Ureter (tissue), 1 donor: Measurements from ENCODE around the gene PPWD1. TPM values are rescaled to one million over a fixed set of nuclear protein-coding genes. Genes with fewer than 3 reads are reported as not detected.
"Not testable (repeated sequence)": the region's sequence is repeated elsewhere in the genome, so short reads cannot be mapped to it uniquely, and the experiment has no call there.

Source experiments
- DNase-seq: peaks from one replicate; pipeline ENCODE4 v3.0.0-alpha.2; 2020; ENCODE audit warnings: low spot score
- total RNA-seq: library from RNA; stranded (reverse); gene quantifications from one replicate; pipeline ENCODE4 v1.2.4, GENCODE V29; 2023
- donor health status: DM: yes; HTN: yes; CAD: no.

PPWD1 gene
- total RNA-seq: 50.4 TPM

GRCh38 chr5:65562731-65563701, at the start of gene PPWD1, which contains the start of gene CENPK:
Gene PPWD1, plus strand, starts transcription at chr5:65563296. Its CDS starts 15 bp downstream, at chr5:65563311.
Gene CENPK, minus strand, starts transcription at chr5:65563168. Its CDS starts 8,261 bp downstream, at chr5:65554907.
- DNase-seq: peak; percentile 96

- DNase-seq: no peak
These were observed 37.4 kb upstream of the PPWD1 start for GRCh38 chr5:65525726-65526125.

- DNase-seq: no peak
These were observed 32.2 kb upstream of the PPWD1 start for GRCh38 chr5:65530904-65531303.

GRCh38 chr5:65535529-65535987, 27.5 kb upstream of the PPWD1 start:
- no peak for DNase-seq

GRCh38 chr5:65539827-65540226, 23.3 kb upstream of the PPWD1 start:
- no peak for DNase-seq

- no peak for DNase-seq
These were observed 18.6 kb upstream of the PPWD1 start for GRCh38 chr5:65544473-65544872.

- DNase-seq: no peak
These were observed 17.0 kb upstream of the PPWD1 start for GRCh38 chr5:65546141-65546540.

- DNase-seq: no peak
These were observed 14.8 kb upstream of the PPWD1 start for GRCh38 chr5:65548281-65548680.

GRCh38 chr5:65553941-65554340, 9.2 kb upstream of the PPWD1 start:
- no peak for DNase-seq

GRCh38 chr5:65555287-65555686, 7.8 kb upstream of the PPWD1 start:
- DNase-seq: no peak

- DNase-seq: no peak
These were observed 6.9 kb upstream of the PPWD1 start for GRCh38 chr5:65556181-65556580.

- DNase-seq: no peak
These were observed 6.4 kb upstream of the PPWD1 start for GRCh38 chr5:65556718-65557117.

- DNase-seq: no peak
These were observed 681 bp downstream of the PPWD1 start for GRCh38 chr5:65563777-65564176.

GRCh38 chr5:65566505-65566904, 3.4 kb downstream of the PPWD1 start:
- no peak for DNase-seq

GRCh38 chr5:65570598-65571226, 7.6 kb downstream of the PPWD1 start:
- no peak for DNase-seq

- DNase-seq: no peak
These were observed 14.0 kb downstream of the PPWD1 start for GRCh38 chr5:65577141-65577540.

- DNase-seq: no peak
These were observed 25.6 kb downstream of the PPWD1 start for GRCh38 chr5:65588694-65589093.

GRCh38 chr5:65601761-65602160, 38.7 kb downstream of the PPWD1 start:
- not testable (repeated sequence) for DNase-seq

- DNase-seq: no peak
These were observed 48.4 kb downstream of the PPWD1 start for GRCh38 chr5:65611524-65611923.

- DNase-seq: no peak
These were observed 49.3 kb downstream of the PPWD1 start for GRCh38 chr5:65612298-65612907.

GRCh38 chr5:65620021-65620420, 56.9 kb downstream of the PPWD1 start:
- no peak for DNase-seq

- DNase-seq: not testable (repeated sequence)
These were observed 58.9 kb downstream of the PPWD1 start for GRCh38 chr5:65621961-65622360.
